Activated naive CD4-positive, alpha-beta T cell treated with anti-CD3 and anti-CD28 coated beads for 36 hours (primary cell): Measurements from ENCODE around the gene ENDOU. TPM values are rescaled to one million over a fixed set of nuclear protein-coding genes. Genes with fewer than 3 reads are reported as not detected.
A peak's percentile ranks its signal among the peaks of the same experiment; 100 is the strongest.

Source experiments
- CTCF ChIA-PET: fragments of 350-600 bp; sonication (Branson Sonifier 250); formaldehyde crosslinking; loops from one replicate; lab custom pipeline; 2021; ENCODE audit warnings: antibody characterized with exemption; lab: Charles Lee
- DNase-seq: peaks from one replicate; pipeline ENCODE4 v3.0.0-alpha.2; 2020
- H3K27ac Mint-ChIP-seq: one replicate; pipeline ENCODE4 v1.8.0; 2021; ENCODE audit warnings: mild to moderate bottlenecking, mixed read lengths
- H3K27me3 Mint-ChIP-seq: one replicate; pipeline ENCODE4 v1.8.0; 2021; ENCODE audit warnings: low read depth, mixed read lengths
- H3K36me3 Mint-ChIP-seq: one replicate; pipeline ENCODE4 v1.8.0; 2021; ENCODE audit warnings: low read depth, mixed read lengths
- H3K4me1 Mint-ChIP-seq: one replicate; pipeline ENCODE4 v1.8.0; 2021; ENCODE audit warnings: low read depth, mixed read lengths
- H3K4me3 Mint-ChIP-seq: one replicate; pipeline ENCODE4 v1.8.0; 2021; ENCODE audit warnings: mild to moderate bottlenecking, moderate library complexity, mixed read lengths
- H3K9me3 Mint-ChIP-seq: one replicate; pipeline ENCODE4 v1.8.0; 2021; ENCODE audit warnings: mixed read lengths
- intact Hi-C: fragments of 100-400 bp; cut with micrococcal nuclease; formaldehyde crosslinking; loops from one replicate; pipeline ENCODE4 v1.15.1; 2023
- total RNA-seq, 2 experiments: library from RNA; stranded (reverse); gene quantifications; one replicate each; pipeline ENCODE4 v1.2.3, GENCODE V29; 2021

Gene ENDOU
- total RNA-seq, 2 experiments from 2014 or later = 0.15 TPM; not detected in 1

- CTCF ChIA-PET = interaction anchor here (0.6 to 12.6 kb wide), 4 partner anchors 10 to 448 kb away, joined by 3 to 440 read pairs (median 12); partner anchors contain the start of gene RAPGEF3
- Mint-ChIP-seq H3K36me3 (no peaks in the 10 kb centered on the region), H3K27ac (no peak overlapping the region), H3K9me3 (no peaks in the 10 kb centered on the region), H3K4me3 (no peak overlapping the region), H3K27me3 (peaks cover 2% of the 10 kb centered on the region), H3K4me1 (no peaks in the 10 kb centered on the region)
- intact Hi-C loops = loop anchor here (10.0 kb wide), 1 partner anchor 416 kb away; no protein-coding TSS in a partner anchor
- DNase-seq = no peak
These were observed 23.2 kb upstream of the ENDOU start for GRCh38 chr12:47748507-47748828.

GRCh38 chr12:47747596-47748506 is 22.6 kb upstream of the ENDOU start:
- peaks cover 2% of the 10 kb centered on the region for H3K27me3 Mint-ChIP-seq
- H3K36me3 Mint-ChIP-seq = no peaks in the 10 kb centered on the region
- intact Hi-C loops = loop anchor here (10.0 kb wide), 1 partner anchor 417 kb away; no protein-coding TSS in a partner anchor
- DNase-seq = no peak
- H3K4me3 Mint-ChIP-seq = no peak overlapping the region
- H3K4me1 Mint-ChIP-seq = no peaks in the 10 kb centered on the region
- H3K27ac Mint-ChIP-seq = no peak overlapping the region
- CTCF ChIA-PET = interaction anchor here (0.6 to 12.6 kb wide), 6 partner anchors 10 to 447 kb away, joined by 3 to 440 read pairs (median 6); partner anchors contain the start of gene RAPGEF3
- no peaks in the 10 kb centered on the region for H3K9me3 Mint-ChIP-seq

GRCh38 chr12:47747126-47747525 is 21.8 kb upstream of the ENDOU start:
- peaks cover 2% of the 10 kb centered on the region for H3K27me3 Mint-ChIP-seq
- CTCF ChIA-PET = interaction anchor here (0.9 to 12.6 kb wide), 5 partner anchors 11 to 90 kb away, joined by 5 to 440 read pairs (median 6); partner anchors contain the start of gene RAPGEF3
- no peak overlapping the region for H3K4me3 Mint-ChIP-seq
- peaks cover 3% of the 10 kb centered on the region for H3K4me1 Mint-ChIP-seq
- no peak for DNase-seq
- no peaks in the 10 kb centered on the region for H3K36me3 Mint-ChIP-seq
- H3K27ac Mint-ChIP-seq = no peak overlapping the region
- no peaks in the 10 kb centered on the region for H3K9me3 Mint-ChIP-seq
- intact Hi-C loops = loop anchor here (10.0 kb wide), 1 partner anchor 418 kb away; no protein-coding TSS in a partner anchor

GRCh38 chr12:47746523-47746922 is 21.2 kb upstream of the ENDOU start:
- Mint-ChIP-seq H3K9me3 (no peaks in the 10 kb centered on the region), H3K27me3 (peaks cover 2% of the 10 kb centered on the region), H3K36me3 (no peaks in the 10 kb centered on the region), H3K4me1 (peaks cover 4% of the 10 kb centered on the region), H3K27ac (no peak overlapping the region), H3K4me3 (no peak overlapping the region)
- CTCF ChIA-PET = interaction anchor here (0.6 to 12.6 kb wide), 4 partner anchors 20 to 90 kb away, joined by 3 to 440 read pairs (median 12); no protein-coding TSS in a partner anchor
- intact Hi-C loops = loop anchor here (10.0 kb wide), 1 partner anchor 418 kb away; no protein-coding TSS in a partner anchor
- no peak for DNase-seq

GRCh38 chr12:47746073-47746472 is 20.8 kb upstream of the ENDOU start:
- no peak for DNase-seq
- intact Hi-C loops = loop anchor here (10.0 kb wide), 1 partner anchor 419 kb away; no protein-coding TSS in a partner anchor
- no peak overlapping the region for H3K4me3 Mint-ChIP-seq
- peaks cover 2% of the 10 kb centered on the region for H3K27me3 Mint-ChIP-seq
- peaks cover 9% of the 10 kb centered on the region for H3K4me1 Mint-ChIP-seq
- H3K27ac Mint-ChIP-seq = no peak overlapping the region
- no peaks in the 10 kb centered on the region for H3K36me3 Mint-ChIP-seq
- CTCF ChIA-PET = interaction anchor here (0.6 to 12.6 kb wide), 4 partner anchors 21 to 91 kb away, joined by 3 to 440 read pairs (median 12); no protein-coding TSS in a partner anchor
- no peaks in the 10 kb centered on the region for H3K9me3 Mint-ChIP-seq

GRCh38 chr12:47745485-47746041 is 20.3 kb upstream of the ENDOU start:
- H3K27me3 Mint-ChIP-seq = peaks cover 2% of the 10 kb centered on the region
- H3K4me3 Mint-ChIP-seq = no peak overlapping the region
- CTCF ChIA-PET = interaction anchor here (0.6 to 12.6 kb wide), 10 partner anchors 13 to 93 kb away, joined by 3 to 728 read pairs (median 44); partner anchors contain the start of genes RAPGEF3 and SLC48A1
- DNase-seq = no peak
- peaks cover 12% of the 10 kb centered on the region for H3K4me1 Mint-ChIP-seq
- H3K27ac Mint-ChIP-seq = no peak overlapping the region
- intact Hi-C loops = loop anchor here (10.0 kb wide), 1 partner anchor 419 kb away; no protein-coding TSS in a partner anchor
- no peaks in the 10 kb centered on the region for H3K36me3 Mint-ChIP-seq
- no peaks in the 10 kb centered on the region for H3K9me3 Mint-ChIP-seq

- H3K36me3 Mint-ChIP-seq = no peaks in the 10 kb centered on the region
- H3K4me1 Mint-ChIP-seq = peaks cover 12% of the 10 kb centered on the region
- no peak for DNase-seq
- CTCF ChIA-PET = interaction anchor here (0.5 to 12.6 kb wide), 20 partner anchors 9 to 688 kb away, joined by 3 to 728 read pairs (median 16); partner anchors contain the start of genes ENDOU, RAPGEF3, SLC48A1 and TMEM106C
- intact Hi-C loops = loop anchor here (5.0 to 10.0 kb wide), 2 partner anchors 202 to 420 kb away; no protein-coding TSS in a partner anchor
- no peak overlapping the region for H3K27ac Mint-ChIP-seq
- H3K27me3 Mint-ChIP-seq = peaks cover 2% of the 10 kb centered on the region
- H3K9me3 Mint-ChIP-seq = no peaks in the 10 kb centered on the region
- H3K4me3 Mint-ChIP-seq = no peak overlapping the region
These were observed 19.6 kb upstream of the ENDOU start for GRCh38 chr12:47744778-47745436.

- H3K9me3 Mint-ChIP-seq = no peaks in the 10 kb centered on the region
- CTCF ChIA-PET = interaction anchor here (0.5 to 12.6 kb wide), 21 partner anchors 9 to 687 kb away, joined by 3 to 728 read pairs (median 14); partner anchors contain the start of genes ENDOU, RAPGEF3, SLC48A1 and TMEM106C
- DNase-seq = peak; percentile 84
- no peak overlapping the region for H3K4me3 Mint-ChIP-seq
- H3K27me3 Mint-ChIP-seq = peaks cover 2% of the 10 kb centered on the region
- intact Hi-C loops = loop anchor here (5.0 to 10.0 kb wide), 2 partner anchors 203 to 421 kb away; no protein-coding TSS in a partner anchor
- no peaks in the 10 kb centered on the region for H3K36me3 Mint-ChIP-seq
- no peak overlapping the region for H3K27ac Mint-ChIP-seq
- peaks cover 17% of the 10 kb centered on the region for H3K4me1 Mint-ChIP-seq
These were observed 18.8 kb upstream of the ENDOU start for GRCh38 chr12:47744005-47744651.

- H3K27me3 Mint-ChIP-seq = peaks cover 2% of the 10 kb centered on the region
- intact Hi-C loops = loop anchor here (2.0 to 10.0 kb wide), 3 partner anchors 15 to 421 kb away; partner anchors contain the start of gene RAPGEF3
- H3K4me3 Mint-ChIP-seq = no peak overlapping the region
- DNase-seq = no peak
- H3K4me1 Mint-ChIP-seq = peaks cover 19% of the 10 kb centered on the region
- no peak overlapping the region for H3K27ac Mint-ChIP-seq
- no peaks in the 10 kb centered on the region for H3K9me3 Mint-ChIP-seq
- no peaks in the 10 kb centered on the region for H3K36me3 Mint-ChIP-seq
- CTCF ChIA-PET = interaction anchor here (0.8 to 12.6 kb wide), 33 partner anchors 8 to 421 kb away, joined by 3 to 728 read pairs (median 11); partner anchors contain the start of genes ASB8, ENDOU, RAPGEF3 and RPAP3
These were observed 18.1 kb upstream of the ENDOU start for GRCh38 chr12:47743311-47743860.

- Mint-ChIP-seq H3K4me1 (peaks cover 19% of the 10 kb centered on the region), H3K27me3 (peaks cover 2% of the 10 kb centered on the region), H3K4me3 (no peak overlapping the region), H3K27ac (no peak overlapping the region), H3K9me3 (no peaks in the 10 kb centered on the region), H3K36me3 (no peaks in the 10 kb centered on the region)
- DNase-seq = peak; percentile 87
- intact Hi-C loops = loop anchor here (1.0 to 10.0 kb wide), 9 partner anchors 16 to 422 kb away; partner anchors contain the start of gene RAPGEF3
- CTCF ChIA-PET = interaction anchor here (0.6 to 12.6 kb wide), 44 partner anchors 9 to 1003 kb away, joined by 3 to 728 read pairs (median 6); partner anchors contain the start of genes ASB8, ENDOU, RAPGEF3 and RPAP3
These were observed 17.0 kb upstream of the ENDOU start for GRCh38 chr12:47742253-47742825.
